MCF 10A (cell line): Measurements from ENCODE around the gene MUSTN1. TPM values are rescaled to one million over a fixed set of nuclear protein-coding genes. Genes with fewer than 3 reads are reported as not detected.

ENCODE experiments used
- BruUV-seq: library from RNA; stranded (reverse); fragments of 400-500 nt; replicated peaks from 2 replicates; lab custom pipeline; 2021; lab: Mats Ljungman, UMichigan
- CTCF ChIA-PET: fragments of 300-600 bp; sonication (Branson Sonifier 250); formaldehyde crosslinking; extraction: SDS; loops from one replicate; lab custom pipeline; 2021; ENCODE audit warnings: antibody characterized with exemption, inconsistent platforms; lab: Yijun Ruan, JAX
- POLR2A ChIA-PET: fragments of 300-600, 350-650 bp; sonication (Branson Sonifier 250); formaldehyde crosslinking; extraction: SDS; loops from one replicate; lab custom pipeline; 2020; ENCODE audit warnings: antibody characterized with exemption, inconsistent platforms; lab: Yijun Ruan, JAX
- DNase-seq: peaks from one replicate; pipeline ENCODE4 v3.0.0-alpha.2; 2018; ENCODE audit not compliant: unreplicated experiment
- H3K27ac Mint-ChIP-seq: one replicate; pipeline ENCODE4 v1.8.0; 2022; ENCODE audit warnings: mild to moderate bottlenecking, low read depth, mixed read lengths; ENCODE audit not compliant: unreplicated experiment
- H3K27me3 Mint-ChIP-seq: one replicate; pipeline ENCODE4 v1.8.0; 2022; ENCODE audit warnings: mixed read lengths; ENCODE audit not compliant: insufficient read depth, unreplicated experiment
- H3K36me3 Mint-ChIP-seq: one replicate; pipeline ENCODE4 v1.8.0; 2022; ENCODE audit warnings: mild to moderate bottlenecking, moderate library complexity, mixed read lengths; ENCODE audit not compliant: insufficient read depth, unreplicated experiment
- H3K4me1 Mint-ChIP-seq: one replicate; pipeline ENCODE4 v1.8.0; 2022; ENCODE audit warnings: mixed read lengths; ENCODE audit not compliant: insufficient read depth, unreplicated experiment
- H3K4me3 Mint-ChIP-seq: one replicate; pipeline ENCODE4 v1.8.0; 2022; ENCODE audit warnings: mild to moderate bottlenecking, moderate library complexity, mixed read lengths; ENCODE audit not compliant: unreplicated experiment
- H3K9me3 Mint-ChIP-seq: one replicate; pipeline ENCODE4 v1.8.0; 2022; ENCODE audit warnings: mixed read lengths; ENCODE audit not compliant: unreplicated experiment
- intact Hi-C: fragments of 100-400 bp; cut with micrococcal nuclease; formaldehyde crosslinking; loops from 2 replicates; pipeline ENCODE4 v1.14.1; 2022
- total RNA-seq: library from RNA; stranded (reverse); gene quantifications from 2 replicates; pipeline ENCODE4 v1.2.3, GENCODE V29; 2022
- TF ChIP-seq, protein P1 (sequence below): fragments of 200-600 bp; IDR thresholded peaks from one replicate; pipeline ENCODE4 v1.8.0; 2022; ENCODE audit warnings: antibody characterized with exemption, mild to moderate bottlenecking; ENCODE audit not compliant: unreplicated experiment

MUSTN1 gene
- total RNA-seq, 1 experiment from 2014 or later, result not detected

- no peaks in the 10 kb centered on the region for H3K36me3 Mint-ChIP-seq
- no peak for DNase-seq
- peaks cover 20% of the 10 kb centered on the region for H3K27me3 Mint-ChIP-seq
- no TSS peak for BruUV-seq
- ChIA-PET POLR2A (no interaction called here), CTCF (interaction anchor here (0.7 to 1.2 kb wide), 3 partner anchors 11 to 58 kb away, joined by 3 read pairs; no protein-coding TSS in a partner anchor)
- H3K27ac Mint-ChIP-seq, result no peak overlapping the region
- TF ChIP-seq, protein P1, sequence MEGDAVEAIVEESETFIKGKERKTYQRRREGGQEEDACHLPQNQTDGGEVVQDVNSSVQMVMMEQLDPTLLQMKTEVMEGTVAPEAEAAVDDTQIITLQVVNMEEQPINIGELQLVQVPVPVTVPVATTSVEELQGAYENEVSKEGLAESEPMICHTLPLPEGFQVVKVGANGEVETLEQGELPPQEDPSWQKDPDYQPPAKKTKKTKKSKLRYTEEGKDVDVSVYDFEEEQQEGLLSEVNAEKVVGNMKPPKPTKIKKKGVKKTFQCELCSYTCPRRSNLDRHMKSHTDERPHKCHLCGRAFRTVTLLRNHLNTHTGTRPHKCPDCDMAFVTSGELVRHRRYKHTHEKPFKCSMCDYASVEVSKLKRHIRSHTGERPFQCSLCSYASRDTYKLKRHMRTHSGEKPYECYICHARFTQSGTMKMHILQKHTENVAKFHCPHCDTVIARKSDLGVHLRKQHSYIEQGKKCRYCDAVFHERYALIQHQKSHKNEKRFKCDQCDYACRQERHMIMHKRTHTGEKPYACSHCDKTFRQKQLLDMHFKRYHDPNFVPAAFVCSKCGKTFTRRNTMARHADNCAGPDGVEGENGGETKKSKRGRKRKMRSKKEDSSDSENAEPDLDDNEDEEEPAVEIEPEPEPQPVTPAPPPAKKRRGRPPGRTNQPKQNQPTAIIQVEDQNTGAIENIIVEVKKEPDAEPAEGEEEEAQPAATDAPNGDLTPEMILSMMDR, result no peak
- intact Hi-C loops, result no loop called here
- no peak overlapping the region for H3K4me3 Mint-ChIP-seq
- no peaks in the 10 kb centered on the region for H3K4me1 Mint-ChIP-seq
- H3K9me3 Mint-ChIP-seq, result no peaks in the 10 kb centered on the region
Measured at GRCh38 chr3:52787246-52787645, 47.6 kb downstream of the MUSTN1 start.

DNA sequence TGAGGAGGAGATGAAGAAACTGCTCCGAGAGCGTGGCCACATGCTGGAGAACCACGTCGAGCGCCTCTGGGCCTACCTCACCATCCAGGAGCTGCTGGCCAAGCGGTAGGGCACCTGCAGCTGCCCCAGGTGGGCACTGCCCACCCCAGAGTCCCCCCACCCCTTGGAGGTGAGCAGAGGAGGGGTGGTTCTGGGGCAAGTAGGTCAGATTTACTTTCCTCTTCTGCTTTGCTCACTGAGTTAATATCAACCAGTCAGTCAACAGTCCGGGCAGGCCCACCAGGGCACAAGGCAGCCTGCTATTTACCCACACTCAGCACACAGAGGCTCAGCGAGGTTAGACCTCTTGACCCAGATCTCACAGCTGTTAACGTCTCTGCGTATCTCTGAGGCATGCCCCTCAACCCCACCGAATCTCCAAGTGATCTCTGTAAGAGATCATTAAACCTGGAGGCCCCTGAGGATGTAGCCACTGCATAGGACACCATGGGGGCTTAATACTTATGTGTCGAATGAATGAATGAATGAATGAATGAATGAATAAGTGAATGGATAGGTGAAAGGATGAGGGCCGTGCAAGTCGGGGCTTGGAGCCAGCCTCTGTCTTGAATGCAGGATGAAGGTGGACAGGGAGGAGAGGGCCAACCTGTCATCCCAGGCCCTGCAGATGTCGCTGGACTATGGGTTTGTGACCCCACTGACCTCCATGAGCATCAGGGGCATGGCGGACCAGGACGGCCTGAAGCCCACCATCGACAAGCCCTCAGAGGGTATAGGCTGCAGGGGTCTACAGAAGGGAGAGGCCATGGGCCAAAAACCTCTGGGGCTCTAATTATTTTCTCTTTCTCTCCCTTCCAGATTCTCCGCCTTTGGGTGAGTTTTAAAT is 48.2 kb downstream of the MUSTN1 start:
- no peak overlapping the region for H3K4me3 Mint-ChIP-seq
- POLR2A ChIA-PET, result no interaction called here
- intact Hi-C loops, result no loop called here
- CTCF ChIA-PET, result interaction anchor here (0.7 to 1.2 kb wide), 4 partner anchors 12 to 59 kb away, joined by 3 read pairs; no protein-coding TSS in a partner anchor
- H3K27ac Mint-ChIP-seq, result no peak overlapping the region
- BruUV-seq, result no TSS peak
- H3K27me3 Mint-ChIP-seq, result peaks cover 26% of the 10 kb centered on the region
- no peaks in the 10 kb centered on the region for H3K9me3 Mint-ChIP-seq
- H3K4me1 Mint-ChIP-seq, result no peaks in the 10 kb centered on the region
- TF ChIP-seq, protein P1, result no peak
- H3K36me3 Mint-ChIP-seq, result no peaks in the 10 kb centered on the region
- DNase-seq, result no peak

GRCh38 chr3:52784931-52785590 is 49.8 kb downstream of the MUSTN1 start:
- Mint-ChIP-seq H3K36me3 (no peaks in the 10 kb centered on the region), H3K4me1 (no peaks in the 10 kb centered on the region), H3K9me3 (no peaks in the 10 kb centered on the region), H3K27me3 (peaks cover 36% of the 10 kb centered on the region), H3K27ac (no peak overlapping the region), H3K4me3 (no peak overlapping the region)
- POLR2A ChIA-PET, result interaction anchor here (0.9 kb wide), 1 partner anchor 14 kb away, joined by 3 read pairs; no protein-coding TSS in a partner anchor
- TF ChIP-seq, protein P1, result no peak
- intact Hi-C loops, result no loop called here
- CTCF ChIA-PET, result no interaction called here
- no peak for DNase-seq
- BruUV-seq, result no TSS peak
